Measurements from ENCODE around the gene MAP3K9. TPM values are rescaled to one million over a fixed set of nuclear protein-coding genes. Genes with fewer than 3 reads are reported as not detected.

Gene MAP3K9
- total RNA-seq, 2 experiments from 2014 or later: 4.2 to 6.4 TPM

- TF ChIP-seq EZH2phosphoT487 (IDR thresholded peaks at IDR 0.05; ENCODE audit: borderline replicate concordance, low read depth, low read length) (no peak), CTCF (conservative IDR thresholded peaks at IDR 0.05; ENCODE audit: low read length) (no peak)
- no TSS peak for BruUV-seq (replicated peaks)
- peaks cover 24% of the 10 kb centered on the region for H3K4me1 ChIP-seq (ENCODE audit: insufficient read depth, low read length, poor library complexity, severe bottlenecking)
- H3K79me2 ChIP-seq (ENCODE audit: insufficient read depth, low read depth, low read length): no peaks in the 10 kb centered on the region
- no peaks in the 10 kb centered on the region for H3K36me3 ChIP-seq (ENCODE audit: insufficient read depth, low read length)
- H4K20me1 ChIP-seq (ENCODE audit: insufficient read depth, low read length): no peaks in the 10 kb centered on the region
- CTCF ChIA-PET (ENCODE audit: unreplicated experiment): interaction anchor here (0.9 kb wide), 1 partner anchor 27 kb away, joined by 9 read pairs; the partner anchor contains the start of gene MAP3K9
- no peaks in the 10 kb centered on the region for H3K9me3 ChIP-seq (ENCODE audit: low read length)
- H3K4me2 ChIP-seq (ENCODE audit: low read length): no peak overlapping the region
- DNase-seq (ENCODE audit: low spot score): no peak
- H2AFZ ChIP-seq (ENCODE audit: low read length): no peak overlapping the region
- no peak overlapping the region for H3K4me3 ChIP-seq (ENCODE audit: low read depth, low read length, poor library complexity, severe bottlenecking)
- POLR2A ChIA-PET: no interaction called here
- intact Hi-C loops (cut with micrococcal nuclease; ENCODE audit: unreplicated experiment): no loop called here
- H3K27ac ChIP-seq (ENCODE audit: low read depth, low read length, poor library complexity, severe bottlenecking): no peak overlapping the region
- H3K9me2 ChIP-seq (ENCODE audit: insufficient read depth, low read length): no peaks in the 10 kb centered on the region
Observed at GRCh38 chr14:70782361-70782760, 27.0 kb downstream of the MAP3K9 start.

DNA sequence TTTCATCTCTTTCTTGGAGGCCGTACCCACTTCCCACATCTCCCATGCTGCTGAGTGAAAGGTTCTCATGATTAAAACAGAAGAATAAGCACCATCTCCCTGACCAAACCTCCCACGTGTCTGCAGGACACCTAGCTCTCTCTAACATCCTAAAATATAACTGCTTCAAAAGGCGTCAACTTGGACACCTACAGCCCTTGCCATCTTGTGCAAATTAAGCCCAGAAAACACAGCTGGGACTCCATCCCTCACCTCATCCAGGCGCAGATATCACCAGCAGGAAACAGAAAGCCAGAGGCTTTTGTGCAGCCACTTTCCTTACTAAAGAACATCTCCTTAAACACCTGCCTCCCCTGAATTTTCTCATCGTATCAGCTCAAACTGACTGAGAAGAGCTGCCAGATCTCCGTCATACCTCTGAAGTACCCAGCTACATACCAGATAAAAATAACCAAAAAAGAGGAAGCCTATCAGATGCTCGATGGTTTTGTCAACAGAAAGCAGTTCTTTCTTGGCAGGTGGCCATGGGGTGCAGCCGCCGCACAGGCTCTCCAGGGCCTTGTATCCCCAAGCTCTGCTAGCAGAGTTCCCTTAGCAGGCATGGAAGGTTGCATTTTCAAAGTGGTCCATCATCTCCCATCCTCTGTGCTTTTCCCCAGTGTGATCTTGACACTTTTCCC lies 28.8 kb downstream of the MAP3K9 start:
- BruUV-seq (replicated peaks): no TSS peak
- Histone ChIP-seq H3K4me2 (ENCODE audit: low read length) (peak overlapping the region; percentile 66), H3K4me3 (ENCODE audit: low read depth, low read length, poor library complexity, severe bottlenecking) (peak overlapping the region; percentile 15), H3K79me2 (ENCODE audit: insufficient read depth, low read depth, low read length) (no peaks in the 10 kb centered on the region), H4K20me1 (ENCODE audit: insufficient read depth, low read length) (no peaks in the 10 kb centered on the region), H3K9me3 (ENCODE audit: low read length) (no peaks in the 10 kb centered on the region), H3K4me1 (ENCODE audit: insufficient read depth, low read length, poor library complexity, severe bottlenecking) (peaks cover 24% of the 10 kb centered on the region), H2AFZ (ENCODE audit: low read length) (peak overlapping the region; percentile 50; the same call in 1 of the 2 replicates), H3K36me3 (ENCODE audit: insufficient read depth, low read length) (no peaks in the 10 kb centered on the region), H3K27ac (ENCODE audit: low read depth, low read length, poor library complexity, severe bottlenecking) (peak overlapping the region; percentile 71), H3K9me2 (ENCODE audit: insufficient read depth, low read length) (no peaks in the 10 kb centered on the region)
- DNase-seq (ENCODE audit: low spot score): peak; percentile 83
- intact Hi-C loops (cut with micrococcal nuclease; ENCODE audit: unreplicated experiment): no loop called here
- CTCF ChIA-PET (ENCODE audit: unreplicated experiment): no interaction called here
- POLR2A ChIA-PET: interaction anchor here (0.5 to 1.6 kb wide), 8 partner anchors 12 to 718 kb away, joined by 3 to 7 read pairs (median 4); partner anchors contain the start of gene MAP3K9
- TF ChIP-seq CTCF (conservative IDR thresholded peaks at IDR 0.05; ENCODE audit: low read length) (no peak), EZH2phosphoT487 (IDR thresholded peaks at IDR 0.05; ENCODE audit: borderline replicate concordance, low read depth, low read length) (no peak)

DNA sequence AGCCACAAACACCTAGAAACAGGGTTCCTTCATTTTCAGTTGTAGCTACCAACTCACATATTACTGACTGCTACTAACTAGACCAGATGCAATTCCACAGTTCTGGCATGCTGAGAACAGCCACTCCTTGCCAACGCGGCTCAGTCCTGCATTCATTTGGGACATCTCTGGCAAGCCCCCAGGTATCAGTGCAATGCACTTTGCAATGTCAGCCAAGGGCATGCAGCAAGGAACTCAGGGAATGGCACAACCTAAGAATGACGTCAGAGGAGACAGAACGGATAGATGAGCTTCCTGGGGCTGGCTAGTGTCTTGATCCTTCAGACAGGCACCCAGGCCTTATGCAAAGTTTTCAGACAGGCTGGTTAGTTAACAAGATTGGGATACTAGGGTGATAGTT lies 29.6 kb downstream of the MAP3K9 start:
- ChIA-PET POLR2A (interaction anchor here (0.9 kb wide), 1 partner anchor 24 kb away, joined by 4 read pairs; no protein-coding TSS in a partner anchor), CTCF (ENCODE audit: unreplicated experiment) (no interaction called here)
- intact Hi-C loops (cut with micrococcal nuclease; ENCODE audit: unreplicated experiment): no loop called here
- Histone ChIP-seq H3K27ac (ENCODE audit: low read depth, low read length, poor library complexity, severe bottlenecking) (peak overlapping the region; percentile 71), H3K4me1 (ENCODE audit: insufficient read depth, low read length, poor library complexity, severe bottlenecking) (peaks cover 24% of the 10 kb centered on the region), H3K4me2 (ENCODE audit: low read length) (peak overlapping the region; percentile 66), H3K9me2 (ENCODE audit: insufficient read depth, low read length) (no peaks in the 10 kb centered on the region), H3K79me2 (ENCODE audit: insufficient read depth, low read depth, low read length) (no peaks in the 10 kb centered on the region), H3K9me3 (ENCODE audit: low read length) (no peaks in the 10 kb centered on the region), H3K36me3 (ENCODE audit: insufficient read depth, low read length) (no peaks in the 10 kb centered on the region), H3K4me3 (ENCODE audit: low read depth, low read length, poor library complexity, severe bottlenecking) (no peak overlapping the region), H4K20me1 (ENCODE audit: insufficient read depth, low read length) (no peaks in the 10 kb centered on the region), H2AFZ (ENCODE audit: low read length) (no peak overlapping the region)
- TF ChIP-seq CTCF (conservative IDR thresholded peaks at IDR 0.05; ENCODE audit: low read length): no peak
- no peak for TF ChIP-seq EZH2phosphoT487 (IDR thresholded peaks at IDR 0.05; ENCODE audit: borderline replicate concordance, low read depth, low read length)
- BruUV-seq (replicated peaks): no TSS peak
- DNase-seq (ENCODE audit: low spot score): no peak

Data from OCI-LY7 (cell line).